Osteoblast (primary cell): Measurements from ENCODE around the gene TRMT1. TPM values are rescaled to one million over a fixed set of nuclear protein-coding genes. Genes with fewer than 3 reads are reported as not detected.

Experiments used
- DNase-seq: peaks from one replicate; pipeline ENCODE4 v3.0.0; 2011; ENCODE audit warnings: low spot score, mixed read lengths; ENCODE audit not compliant: insufficient read length; ENCODE audit errors: missing footprints
- H2AFZ ChIP-seq: 2 replicates; pipeline ENCODE4 v1.6.0; 2011; ENCODE audit warnings: mild to moderate bottlenecking, low read length
- H3K27ac ChIP-seq: 2 replicates; pipeline ENCODE4 v1.5.1; 2011; ENCODE audit warnings: mild to moderate bottlenecking, low read depth, low read length, moderate library complexity
- H3K27me3 ChIP-seq: 2 replicates; pipeline ENCODE4 v1.6.0; 2012; ENCODE audit warnings: mild to moderate bottlenecking, control low read depth, inconsistent platforms, low read length, moderate library complexity; ENCODE audit not compliant: insufficient read depth
- H3K36me3 ChIP-seq: 2 replicates; pipeline ENCODE4 v1.5.1; 2011; ENCODE audit warnings: mild to moderate bottlenecking, low read length, control low read depth, moderate library complexity; ENCODE audit not compliant: insufficient read depth
- H3K4me1 ChIP-seq: 2 replicates; pipeline ENCODE4 v1.5.1; 2011; ENCODE audit warnings: mild to moderate bottlenecking, low read length, control low read depth, moderate library complexity; ENCODE audit not compliant: insufficient read depth
- H3K4me2 ChIP-seq: 2 replicates; pipeline ENCODE4 v1.6.0; 2011; ENCODE audit warnings: mild to moderate bottlenecking, low read length; ENCODE audit not compliant: insufficient read depth
- H3K4me3 ChIP-seq: fragments of 200-600 bp; sonication (generic); 3 replicates; pipeline ENCODE4 v1.5.1; 2012; ENCODE audit warnings: mild to moderate bottlenecking, low read length, inconsistent platforms; ENCODE audit not compliant: insufficient read depth
- H3K79me2 ChIP-seq: 2 replicates; pipeline ENCODE4 v1.6.0; 2012; ENCODE audit warnings: mild to moderate bottlenecking, low read length, control low read depth, inconsistent platforms; ENCODE audit not compliant: insufficient read depth
- H3K9me3 ChIP-seq: 2 replicates; pipeline ENCODE4 v1.5.1; 2011; ENCODE audit warnings: low read depth, low read length, control low read depth
- H4K20me1 ChIP-seq: 2 replicates; pipeline ENCODE4 v1.6.0; 2012; ENCODE audit warnings: mild to moderate bottlenecking, low read length, control low read depth; ENCODE audit not compliant: insufficient read depth
- total RNA-seq: library from RNA; depleted of rRNA; stranded (reverse); fragments of >200 nt; gene quantifications from 2 replicates; pipeline ENCODE4 v1.2.3, GENCODE V29; 2012
- TF ChIP-seq, protein P1 (sequence below): IDR thresholded peaks from 2 replicates; pipeline ENCODE4 v1.5.1; 2011; ENCODE audit warnings: mild to moderate bottlenecking, low read depth, low read length, moderate library complexity; ENCODE audit errors: extremely low read depth

The TRMT1 gene
- total RNA-seq, 1 donor = 29.7 TPM

DNA sequence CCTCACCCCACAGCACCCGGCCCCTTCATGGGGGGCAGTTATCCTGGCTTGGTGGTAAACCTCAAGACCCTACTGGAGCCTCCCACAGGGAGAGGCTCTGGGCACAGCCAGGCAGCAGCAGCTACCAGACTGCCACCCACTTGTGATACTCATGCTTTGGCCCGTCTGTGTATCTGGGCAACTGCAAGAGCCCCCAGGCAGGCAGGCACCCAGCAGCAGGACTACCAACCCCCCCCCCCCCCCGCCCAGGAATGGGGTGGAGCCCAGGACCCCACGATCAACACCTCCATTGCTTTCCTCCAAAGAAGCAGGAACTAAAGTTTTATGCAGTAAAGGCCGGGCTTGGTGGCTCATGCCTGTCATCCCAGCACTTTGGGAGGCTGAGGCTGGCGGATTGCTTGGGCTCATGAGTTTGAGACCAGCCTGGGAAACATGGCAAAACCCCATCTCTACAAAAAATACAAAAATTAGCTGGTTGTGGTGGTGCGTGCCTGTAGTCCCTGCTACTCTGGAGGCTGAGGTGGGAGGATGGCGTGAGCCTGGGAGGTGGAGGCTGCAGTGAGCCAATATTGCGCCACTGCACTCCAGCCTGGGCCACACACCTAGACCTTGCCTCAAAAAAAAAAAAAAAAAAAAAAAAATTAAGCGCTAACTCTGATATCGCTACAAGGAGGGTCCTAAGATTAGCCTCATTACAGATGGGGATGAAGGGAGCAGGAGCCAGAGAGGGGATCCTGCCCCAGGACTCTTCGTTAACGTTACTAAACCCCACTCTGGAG lies 12.8 kb downstream of the TRMT1 start:
- no peak overlapping the region for H3K27ac ChIP-seq
- H3K4me1 ChIP-seq = peaks cover 10% of the 10 kb centered on the region
- H3K27me3 ChIP-seq = no peaks in the 10 kb centered on the region
- no peak overlapping the region for H3K4me3 ChIP-seq
- peaks cover 7% of the 10 kb centered on the region for H3K36me3 ChIP-seq
- H4K20me1 ChIP-seq = peaks cover 7% of the 10 kb centered on the region
- DNase-seq = no peak
- no peaks in the 10 kb centered on the region for H3K79me2 ChIP-seq
- H2AFZ ChIP-seq = no peak overlapping the region
- TF ChIP-seq, protein P1, sequence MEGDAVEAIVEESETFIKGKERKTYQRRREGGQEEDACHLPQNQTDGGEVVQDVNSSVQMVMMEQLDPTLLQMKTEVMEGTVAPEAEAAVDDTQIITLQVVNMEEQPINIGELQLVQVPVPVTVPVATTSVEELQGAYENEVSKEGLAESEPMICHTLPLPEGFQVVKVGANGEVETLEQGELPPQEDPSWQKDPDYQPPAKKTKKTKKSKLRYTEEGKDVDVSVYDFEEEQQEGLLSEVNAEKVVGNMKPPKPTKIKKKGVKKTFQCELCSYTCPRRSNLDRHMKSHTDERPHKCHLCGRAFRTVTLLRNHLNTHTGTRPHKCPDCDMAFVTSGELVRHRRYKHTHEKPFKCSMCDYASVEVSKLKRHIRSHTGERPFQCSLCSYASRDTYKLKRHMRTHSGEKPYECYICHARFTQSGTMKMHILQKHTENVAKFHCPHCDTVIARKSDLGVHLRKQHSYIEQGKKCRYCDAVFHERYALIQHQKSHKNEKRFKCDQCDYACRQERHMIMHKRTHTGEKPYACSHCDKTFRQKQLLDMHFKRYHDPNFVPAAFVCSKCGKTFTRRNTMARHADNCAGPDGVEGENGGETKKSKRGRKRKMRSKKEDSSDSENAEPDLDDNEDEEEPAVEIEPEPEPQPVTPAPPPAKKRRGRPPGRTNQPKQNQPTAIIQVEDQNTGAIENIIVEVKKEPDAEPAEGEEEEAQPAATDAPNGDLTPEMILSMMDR = no peak
- no peak overlapping the region for H3K4me2 ChIP-seq
- H3K9me3 ChIP-seq = no peaks in the 10 kb centered on the region

DNA sequence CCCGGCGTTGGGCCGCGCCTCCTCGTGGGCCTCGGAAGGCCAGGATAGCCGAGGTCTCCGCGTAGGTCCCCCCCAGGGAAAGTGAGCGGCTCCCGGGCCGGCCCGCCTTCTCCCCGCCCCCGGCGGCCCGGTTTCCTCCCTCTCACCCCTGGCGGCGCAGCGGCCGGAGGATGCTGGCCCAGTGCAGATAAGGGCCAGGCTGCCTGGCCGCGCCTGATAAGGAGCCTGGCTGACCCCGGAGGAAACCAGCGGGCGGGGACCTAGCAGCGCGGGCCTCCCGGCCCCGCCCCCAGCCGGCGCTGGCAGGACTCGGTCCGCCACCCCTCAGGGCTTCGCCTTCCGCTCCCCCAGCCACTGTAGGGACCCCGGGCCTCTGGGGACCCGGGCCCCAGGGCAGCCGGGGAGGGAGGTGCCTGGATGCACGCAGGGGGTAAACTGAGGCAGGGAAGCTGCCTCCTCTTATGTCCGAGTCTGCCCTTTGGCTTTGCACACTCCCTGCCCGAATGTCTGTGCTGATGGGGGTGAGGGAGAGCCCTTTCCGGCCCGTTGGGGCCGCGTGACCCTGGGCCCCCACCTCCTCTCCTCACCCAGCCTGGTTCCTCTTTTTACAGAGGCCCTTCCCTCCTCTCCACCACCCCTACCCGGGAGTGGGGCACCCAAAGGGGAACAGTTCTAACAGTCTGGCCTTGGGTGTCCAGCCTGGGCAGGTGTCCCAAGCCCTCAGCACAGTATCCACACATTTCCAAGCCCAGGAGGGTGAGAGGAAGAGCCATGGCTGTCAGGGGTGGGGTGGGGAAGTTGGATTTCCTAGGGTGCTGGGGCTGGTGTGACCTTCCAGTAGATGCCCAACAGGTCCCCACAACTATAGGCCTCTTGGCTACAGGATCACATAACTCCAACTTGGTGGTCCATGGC lies 13.6 kb downstream of the TRMT1 start, which contains the start of gene LYL1:
LYL1 (minus strand) TSS at position 193 of the 915 bp plus-strand sequence. CDS start 1,687 bp downstream, outside the sequence.
- TF ChIP-seq, protein P1 = no peak

DNA sequence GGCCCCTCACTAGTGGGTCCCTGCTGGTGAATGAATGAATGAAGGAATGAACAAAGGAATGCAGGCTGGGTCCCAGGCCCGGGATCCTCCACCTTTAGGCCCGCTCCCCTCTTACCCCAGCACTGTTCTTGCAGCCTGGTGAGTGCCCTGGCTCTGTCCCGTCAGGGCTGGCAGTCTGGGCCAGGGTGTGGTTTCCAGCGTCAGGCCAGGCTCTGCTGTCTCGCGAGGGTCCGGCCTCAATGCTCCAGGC lies 14.2 kb downstream of the TRMT1 start:
- Histone ChIP-seq H3K36me3 (peaks cover 4% of the 10 kb centered on the region), H3K79me2 (no peaks in the 10 kb centered on the region), H3K4me2 (peak overlapping the region; percentile 54), H3K4me1 (peaks cover 10% of the 10 kb centered on the region), H3K27me3 (no peaks in the 10 kb centered on the region), H4K20me1 (peaks cover 7% of the 10 kb centered on the region), H2AFZ (no peak overlapping the region), H3K27ac (peak overlapping the region; percentile 45), H3K4me3 (peak overlapping the region; percentile 61), H3K9me3 (no peaks in the 10 kb centered on the region)
- no peak for DNase-seq
- TF ChIP-seq, protein P1 = no peak

More for the DNA sequence above, 13.6 kb downstream of the TRMT1 start, which contains the start of gene LYL1:
- Histone ChIP-seq H3K27me3 (no peaks in the 10 kb centered on the region), H2AFZ (no peak within 1 kb of the TSS), H4K20me1 (peaks cover 7% of the 10 kb centered on the region), H3K4me3 (peak within 1 kb of the TSS; percentile 61), H3K9me3 (no peaks in the 10 kb centered on the region), H3K79me2 (no peaks in the 10 kb centered on the region), H3K36me3 (peaks cover 7% of the 10 kb centered on the region), H3K27ac (peak within 1 kb of the TSS; percentile 45), H3K4me2 (peak within 1 kb of the TSS; percentile 54), H3K4me1 (peaks cover 10% of the 10 kb centered on the region)
- DNase-seq = peak; percentile 98
